Measurements from ENCODE around the gene IL1RAPL1. TPM values are rescaled to one million over a fixed set of nuclear protein-coding genes. Genes with fewer than 3 reads are reported as not detected.

IL1RAPL1 gene
- total and polyA plus RNA-seq, 2 donors (not counting 3 experiments of a cell fraction or from before 2014, with no cell fraction given), result 0.79 to 1.3 TPM

GRCh38 chrX:29299684-29300083 lies 712.4 kb downstream of the IL1RAPL1 start:
- H4K20me1 ChIP-seq (replicated peaks; ENCODE audit: control insufficient read depth, extremely low read depth, insufficient read depth, low read length), result no peaks in the 10 kb centered on the region
- BruUV-seq (replicated peaks), result no TSS peak
- no peak overlapping the region for H3K27ac ChIP-seq (ENCODE audit: insufficient read depth, low read depth, low read length)
- no peaks in the 10 kb centered on the region for H3K9me1 ChIP-seq (replicated peaks; ENCODE audit: control insufficient read depth, extremely low read depth, insufficient read depth, low read length)
- intact Hi-C loops (cut with micrococcal nuclease) (no loop called here), dilution Hi-C loops (cut with MboI; ENCODE audit: extremely low pct_ligation_motif_present, low sequenced_read_pairs) (no loop called here)
- no peaks in the 10 kb centered on the region for H3K79me2 ChIP-seq (ENCODE audit: control insufficient read depth, insufficient read depth, low read length)
- ChIA-PET POLR2A (no interaction called here), CTCF (no interaction called here)
- H3K4me1 ChIP-seq (ENCODE audit: control insufficient read depth, extremely low read depth, insufficient read depth, low read length), result no peaks in the 10 kb centered on the region
- TF ChIP-seq JUN (IDR thresholded peaks at IDR 0.05; ENCODE audit: borderline replicate concordance, insufficient read depth, insufficient read length, low read depth) (no peak), POLR2AphosphoS5 (IDR thresholded peaks at IDR 0.05; ENCODE audit: insufficient read depth, low read depth, low read length) (no peak), CTCF (IDR thresholded peaks at IDR 0.05; ENCODE audit: extremely low read depth in 1 of 2, insufficient read depth in 1 of 2, low read depth in 1 of 2, low read length in 2 of 2) (no peak), EZH2 (IDR thresholded peaks at IDR 0.05; ENCODE audit: borderline replicate concordance, low read depth, low read length, severe bottlenecking) (no peak), FOS (IDR thresholded peaks at IDR 0.05; ENCODE audit: borderline replicate concordance, insufficient read depth, low read length) (no peak), POLR2A (IDR thresholded peaks at IDR 0.05; ENCODE audit: low read depth, low read length) (no peak)
- TF ChIP-seq, protein P1, sequence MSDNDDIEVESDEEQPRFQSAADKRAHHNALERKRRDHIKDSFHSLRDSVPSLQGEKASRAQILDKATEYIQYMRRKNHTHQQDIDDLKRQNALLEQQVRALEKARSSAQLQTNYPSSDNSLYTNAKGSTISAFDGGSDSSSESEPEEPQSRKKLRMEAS (IDR thresholded peaks at IDR 0.05; ENCODE audit: insufficient read depth, insufficient read length), result no peak
- no peaks in the 10 kb centered on the region for H3K36me3 ChIP-seq (ENCODE audit: control insufficient read depth in 2 of 2, extremely low read depth in 1 of 2, insufficient read depth in 2 of 2, low read length in 2 of 2)
- H3K27me3 ChIP-seq (ENCODE audit: control insufficient read depth in 2 of 2, insufficient read depth in 2 of 2, low read length in 2 of 2), result no peaks in the 10 kb centered on the region
- H2AFZ ChIP-seq (ENCODE audit: low read depth, low read length), result no peak overlapping the region
- no peak for FAIRE-seq
- no peak overlapping the region for H3K4me2 ChIP-seq (ENCODE audit: insufficient read depth, low read length)
- DNase-seq (ENCODE audit: low read depth, low spot score), result no peak
- no peak overlapping the region for H3K4me3 ChIP-seq (replicated peaks in 1 of 3; ENCODE audit: insufficient read depth in 1 of 3, low read depth in 1 of 3, low read length in 3 of 3)
- H3K9ac ChIP-seq (replicated peaks; ENCODE audit: extremely low read depth, insufficient read depth, low read length), result no peak overlapping the region
- H3K9me3 ChIP-seq (replicated peaks; ENCODE audit: control insufficient read depth, insufficient read depth, low read length), result no peaks in the 10 kb centered on the region

Measured in endothelial cell of umbilical vein (primary cell).